Activated T-cell treated with anti-CD3 and anti-CD28 coated beads for 48 hours (primary cell): ENCODE measurements around the gene PTPRS.
"Not testable (repeated sequence)": the region's sequence is repeated elsewhere in the genome, so short reads cannot be mapped to it uniquely, and the experiment has no call there.

Experiments used
- DNase-seq: peaks from one replicate; pipeline ENCODE4 v3.0.0-alpha.2; 2020; ENCODE audit warnings: low read depth

The PTPRS gene

DNA sequence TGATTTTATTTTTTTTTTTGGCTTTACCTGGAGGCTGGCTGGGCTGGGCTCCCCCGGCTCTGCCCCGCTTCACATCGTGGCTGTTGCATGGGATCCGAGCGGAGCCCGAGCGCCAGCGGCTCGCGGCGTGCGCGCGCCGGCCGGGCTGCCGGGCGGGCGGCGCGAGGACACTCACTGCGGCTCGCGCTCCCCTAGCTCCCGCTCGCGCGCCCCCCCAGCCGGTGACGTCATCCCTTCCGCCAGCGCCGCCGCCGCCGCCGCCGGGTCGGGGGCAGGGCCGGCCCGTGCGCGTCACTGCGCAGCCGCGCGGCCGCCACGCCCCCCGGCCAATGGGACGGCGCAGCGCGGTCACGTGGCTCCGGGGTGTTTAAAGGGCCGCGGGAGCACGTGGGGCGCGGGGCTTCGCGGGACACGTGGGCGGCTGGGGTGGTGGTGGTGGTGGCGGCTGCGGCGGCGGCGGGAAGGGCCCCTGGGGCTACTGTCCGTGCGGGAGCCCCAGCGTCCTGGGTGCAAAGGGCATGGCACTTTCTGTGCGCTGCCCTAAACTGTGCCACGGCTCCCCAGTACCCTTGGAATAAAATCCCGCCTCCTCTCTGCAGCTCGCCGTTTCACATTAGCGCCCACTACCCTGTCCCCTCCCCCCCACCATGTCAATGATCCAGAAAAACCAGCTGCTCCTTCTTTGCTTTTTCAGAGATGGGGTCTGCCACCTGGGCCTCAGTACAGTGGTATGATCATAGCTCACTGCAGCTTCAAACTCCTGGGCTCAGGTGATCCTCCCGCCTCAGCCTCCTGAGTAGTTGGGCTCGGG lies at the start of gene PTPRS:
Gene PTPRS, minus strand, starts transcription at position 176 of the 811 bp plus-strand sequence. CDS start 54,672 bp downstream, outside the sequence.
- DNase-seq: peak; percentile 67

DNA sequence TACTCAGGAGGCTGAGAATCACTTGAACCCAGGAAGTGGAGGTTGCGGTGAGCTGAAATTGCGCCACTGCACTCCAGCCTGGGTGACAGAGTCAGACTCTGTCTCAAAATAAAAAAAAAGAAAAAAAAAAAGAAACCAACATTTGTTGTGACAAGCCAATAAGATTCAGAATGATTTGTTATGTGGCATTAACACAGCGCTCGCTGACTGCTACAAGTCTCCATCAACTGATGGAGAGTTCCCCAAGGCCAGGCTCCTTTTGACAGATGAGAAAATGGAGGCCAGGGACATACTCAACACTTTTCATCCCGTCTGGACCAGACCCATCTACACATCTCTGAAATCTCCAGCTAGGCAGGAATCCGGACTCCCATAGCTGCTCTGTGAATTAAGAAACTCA lies 48.7 kb upstream of the PTPRS start:
- DNase-seq: no peak

GRCh38 chr19:5387472-5387871 lies 46.9 kb upstream of the PTPRS start:
- DNase-seq: no peak

DNA sequence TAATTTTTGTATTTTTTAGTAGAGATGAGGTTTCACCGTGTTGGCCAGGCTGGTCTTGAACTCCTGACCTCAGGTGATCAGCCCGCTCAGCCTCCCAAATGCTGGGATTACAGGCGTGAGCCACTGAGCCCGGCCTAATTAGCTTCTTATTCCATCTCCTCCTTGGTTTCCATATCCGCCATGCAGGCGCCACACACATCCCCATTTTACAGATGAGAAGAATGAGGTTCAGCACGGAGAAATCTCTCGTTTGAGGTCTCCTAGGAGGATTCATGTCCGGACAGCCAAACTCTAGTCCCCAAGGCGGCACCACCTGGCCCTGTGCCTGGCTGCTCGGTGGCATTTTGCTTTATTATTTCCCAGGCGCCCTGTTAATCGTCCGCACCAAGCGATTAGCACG lies 46.2 kb upstream of the PTPRS start:
- no peak for DNase-seq

- not testable (repeated sequence) for DNase-seq
Observed at GRCh38 chr19:5381197-5381596, 40.6 kb upstream of the PTPRS start.

GRCh38 chr19:5380215-5380919 lies 39.8 kb upstream of the PTPRS start:
- no peak for DNase-seq

DNA sequence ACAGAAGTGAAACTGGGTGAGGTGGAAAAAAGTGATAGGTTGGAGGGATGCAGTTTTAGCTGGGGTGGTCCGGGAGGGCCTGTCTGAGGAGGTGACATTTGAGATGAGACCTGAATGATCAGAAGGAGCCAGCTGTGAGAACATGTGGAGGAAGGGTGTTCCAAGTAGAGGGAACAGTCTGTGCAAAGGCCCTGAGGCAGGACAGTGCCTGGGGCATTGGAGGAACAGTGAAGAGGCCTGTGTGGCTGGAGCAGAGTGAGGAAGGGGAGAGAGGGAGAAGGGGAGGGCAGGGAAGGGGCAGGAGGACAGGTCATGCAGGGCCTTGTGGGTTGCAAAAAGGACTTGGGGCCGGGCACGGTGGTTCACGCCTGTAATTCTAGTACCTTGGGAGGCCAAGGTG lies 36.3 kb upstream of the PTPRS start:
- no peak for DNase-seq

DNA sequence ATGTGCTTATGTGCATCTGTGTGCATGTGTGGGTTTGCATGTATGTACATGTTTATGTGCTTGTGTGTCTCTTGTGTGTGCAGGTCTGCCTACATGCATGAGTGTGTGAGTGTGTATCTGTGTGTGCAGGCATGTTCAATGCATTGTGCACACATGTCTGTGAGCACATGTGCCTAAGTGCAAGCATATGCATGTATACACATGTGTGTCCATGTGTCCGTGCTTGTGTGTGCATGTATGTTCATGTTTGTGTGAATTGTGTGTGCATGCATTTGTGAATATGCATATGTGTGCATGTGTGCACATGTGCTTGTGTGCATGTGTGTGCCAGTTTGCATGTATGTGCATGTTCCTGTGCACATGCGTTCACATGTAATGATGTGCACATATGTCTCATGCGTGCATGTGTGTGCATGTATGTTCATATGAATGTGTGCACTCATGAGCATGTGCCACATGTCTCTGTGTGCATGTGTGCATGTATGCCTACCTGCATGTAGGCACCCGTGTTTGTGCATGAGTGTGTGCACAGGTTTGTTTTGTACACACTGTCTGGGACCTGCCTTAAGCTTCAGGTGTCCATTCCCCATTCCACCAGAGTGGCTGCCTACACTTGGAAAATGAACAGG lies 32.1 kb upstream of the PTPRS start:
- DNase-seq: no peak

GRCh38 chr19:5369962-5370367 lies 29.4 kb upstream of the PTPRS start:
- DNase-seq: peak; percentile 58

- no peak for DNase-seq
Observed at GRCh38 chr19:5369304-5369703, 28.7 kb upstream of the PTPRS start.

GRCh38 chr19:5367530-5368133 lies 27.0 kb upstream of the PTPRS start:
- DNase-seq: no peak

DNA sequence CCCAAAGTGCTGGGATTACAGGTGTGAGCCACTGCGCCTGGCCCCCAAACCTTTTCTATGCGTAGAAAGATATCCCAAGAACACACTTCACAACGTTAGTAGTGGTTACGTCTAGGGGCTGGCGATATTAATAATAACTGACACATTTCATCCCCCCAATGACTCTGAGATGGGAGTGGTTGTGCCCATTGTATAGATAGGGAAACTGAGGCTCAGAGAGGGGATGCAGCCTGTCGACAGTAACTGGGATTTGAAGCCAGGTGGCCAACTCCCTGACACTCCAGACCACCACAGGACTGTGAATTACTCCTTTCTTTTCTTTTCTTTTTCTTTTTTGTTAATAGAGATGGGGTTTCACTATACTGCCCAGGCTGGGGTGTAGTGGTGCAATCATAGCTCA lies 25.3 kb upstream of the PTPRS start:
- DNase-seq: no peak

- DNase-seq: no peak
Observed at GRCh38 chr19:5364674-5365073, 24.1 kb upstream of the PTPRS start.

- DNase-seq: not testable (repeated sequence)
Observed at GRCh38 chr19:5361839-5362238, 21.2 kb upstream of the PTPRS start.

DNA sequence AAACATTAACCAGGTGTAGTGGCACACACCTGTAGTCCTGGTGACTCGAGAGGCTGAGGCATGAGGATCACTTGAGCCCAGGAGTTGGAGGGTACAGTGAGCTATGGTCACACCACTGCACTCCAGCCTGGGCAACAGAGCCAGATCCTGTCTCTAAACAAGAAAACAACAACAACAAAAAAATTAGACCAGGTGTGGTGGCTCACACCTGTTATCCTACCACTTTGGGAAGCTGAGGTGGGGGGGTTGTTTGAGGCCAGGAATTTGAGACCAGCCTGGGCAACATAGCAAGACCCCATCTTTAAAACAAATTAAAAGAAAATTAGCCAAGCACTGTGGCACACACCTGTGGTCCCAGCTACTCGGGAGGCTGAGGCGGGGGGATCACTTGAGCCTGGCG lies 20.8 kb upstream of the PTPRS start:
- no peak for DNase-seq

GRCh38 chr19:5360003-5360780 lies 19.6 kb upstream of the PTPRS start:
- no peak for DNase-seq

- DNase-seq: no peak
Observed at GRCh38 chr19:5358173-5358800, 17.7 kb upstream of the PTPRS start.

DNA sequence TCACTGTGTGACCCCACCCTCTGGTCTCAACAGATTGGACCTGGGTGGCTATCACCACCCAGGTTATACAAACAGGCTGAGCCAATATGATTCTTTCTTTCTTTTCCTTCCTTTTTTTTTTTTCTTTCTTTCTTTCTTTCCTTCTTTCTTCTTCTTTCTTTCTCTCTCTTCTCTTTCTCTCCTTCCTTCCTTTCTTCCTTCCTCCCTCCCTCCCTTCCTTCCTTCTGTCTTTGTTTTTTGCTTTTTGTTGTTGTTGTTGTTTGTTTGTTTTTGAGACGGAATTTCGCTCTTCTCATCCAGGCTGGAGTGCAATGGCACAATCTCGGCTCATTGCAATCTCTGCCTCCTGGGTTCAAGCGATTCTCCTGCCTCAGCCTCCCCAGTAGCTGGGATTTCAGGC lies 17.0 kb upstream of the PTPRS start:
- DNase-seq: no peak

DNA sequence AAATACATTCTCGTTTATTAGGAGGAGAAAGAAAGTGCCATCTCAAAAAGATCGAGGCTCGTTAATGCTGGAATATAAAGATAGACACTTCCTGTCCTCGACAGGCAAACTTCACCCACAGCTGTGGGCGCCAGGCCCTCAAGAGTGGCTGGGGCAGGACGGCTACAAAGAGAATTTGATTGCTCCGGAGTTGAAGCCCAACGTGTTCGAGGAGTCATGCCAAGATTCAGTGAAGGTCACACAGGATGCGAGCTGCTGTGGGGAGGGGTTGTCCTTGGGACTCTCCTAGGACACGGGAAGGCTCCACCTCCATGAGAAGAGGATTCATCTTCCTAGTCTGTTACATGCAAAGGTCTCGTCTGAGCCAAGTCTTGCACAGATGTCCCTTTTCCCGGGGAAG lies 16.3 kb upstream of the PTPRS start:
- no peak for DNase-seq

GRCh38 chr19:5356428-5356827 lies 15.8 kb upstream of the PTPRS start:
- DNase-seq: no peak

DNA sequence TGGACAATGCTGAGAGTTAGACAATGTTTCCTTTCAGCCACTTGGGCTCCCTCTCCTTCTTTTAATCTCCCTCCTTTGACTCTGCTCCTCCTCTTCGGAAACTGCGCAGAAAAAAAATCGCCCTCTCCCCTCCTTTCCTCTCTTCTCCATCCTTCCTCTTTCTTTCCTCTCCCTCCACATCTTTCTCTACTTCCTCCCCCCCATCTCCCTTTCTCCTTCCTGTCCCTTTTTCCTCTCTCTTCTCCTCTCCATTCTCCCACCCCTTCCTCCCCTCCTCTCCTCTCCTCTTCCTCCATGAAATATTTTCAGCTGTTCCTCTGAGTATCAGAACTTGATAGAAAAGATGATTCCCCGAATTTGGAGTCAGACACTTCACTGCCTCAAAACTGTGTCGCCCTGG lies 15.1 kb upstream of the PTPRS start:
- DNase-seq: no peak
